Measurements from ENCODE around the gene LPAR3.

LPAR3 gene

GRCh38 chr1:84844094-84844493 lies 48.9 kb downstream of the LPAR3 start:
- H3K79me2 ChIP-seq (ENCODE audit: control insufficient read depth, insufficient read depth, low read length, unreplicated experiment): no peaks in the 10 kb centered on the region
- no peak overlapping the region for H3K27ac ChIP-seq (ENCODE audit: low read depth, low read length)
- H3K4me3 ChIP-seq (ENCODE audit: low read depth, low read length): no peak overlapping the region
- H3K4me1 ChIP-seq (ENCODE audit: control insufficient read depth, insufficient read depth, low read length, unreplicated experiment): peaks cover 16% of the 10 kb centered on the region
- no peaks in the 10 kb centered on the region for H3K36me3 ChIP-seq (ENCODE audit: insufficient read depth, low read length)
- no peak overlapping the region for H2AFZ ChIP-seq (ENCODE audit: low read length, unreplicated experiment)
- H3K27me3 ChIP-seq (ENCODE audit: insufficient read depth, low read length): no peaks in the 10 kb centered on the region

- Histone ChIP-seq H3K27ac (ENCODE audit: low read depth, low read length) (no peak overlapping the region), H3K4me3 (ENCODE audit: low read depth, low read length) (no peak overlapping the region), H2AFZ (ENCODE audit: low read length, unreplicated experiment) (no peak overlapping the region), H3K27me3 (ENCODE audit: insufficient read depth, low read length) (no peaks in the 10 kb centered on the region), H3K4me1 (ENCODE audit: control insufficient read depth, insufficient read depth, low read length, unreplicated experiment) (peaks cover 15% of the 10 kb centered on the region), H3K36me3 (ENCODE audit: insufficient read depth, low read length) (no peaks in the 10 kb centered on the region), H3K79me2 (ENCODE audit: control insufficient read depth, insufficient read depth, low read length, unreplicated experiment) (no peaks in the 10 kb centered on the region)
Measured at GRCh38 chr1:84842748-84843231, 50.2 kb downstream of the LPAR3 start.

- H2AFZ ChIP-seq (ENCODE audit: low read length, unreplicated experiment): no peak overlapping the region
- H3K27ac ChIP-seq (ENCODE audit: low read depth, low read length): no peak overlapping the region
- H3K27me3 ChIP-seq (ENCODE audit: insufficient read depth, low read length): no peaks in the 10 kb centered on the region
- peaks cover 7% of the 10 kb centered on the region for H3K4me1 ChIP-seq (ENCODE audit: control insufficient read depth, insufficient read depth, low read length, unreplicated experiment)
- no peaks in the 10 kb centered on the region for H3K36me3 ChIP-seq (ENCODE audit: insufficient read depth, low read length)
- no peaks in the 10 kb centered on the region for H3K79me2 ChIP-seq (ENCODE audit: control insufficient read depth, insufficient read depth, low read length, unreplicated experiment)
- H3K4me3 ChIP-seq (ENCODE audit: low read depth, low read length): no peak overlapping the region
Measured at GRCh38 chr1:84841971-84842370, 51.0 kb downstream of the LPAR3 start.

- Histone ChIP-seq H3K27ac (ENCODE audit: low read depth, low read length) (no peak overlapping the region), H3K4me3 (ENCODE audit: low read depth, low read length) (no peak overlapping the region), H3K36me3 (ENCODE audit: insufficient read depth, low read length) (no peaks in the 10 kb centered on the region), H3K4me1 (ENCODE audit: control insufficient read depth, insufficient read depth, low read length, unreplicated experiment) (no peaks in the 10 kb centered on the region), H3K27me3 (ENCODE audit: insufficient read depth, low read length) (no peaks in the 10 kb centered on the region), H2AFZ (ENCODE audit: low read length, unreplicated experiment) (no peak overlapping the region), H3K79me2 (ENCODE audit: control insufficient read depth, insufficient read depth, low read length, unreplicated experiment) (no peaks in the 10 kb centered on the region)
Measured at GRCh38 chr1:84840346-84840745, 52.7 kb downstream of the LPAR3 start.

- H3K4me3 ChIP-seq (ENCODE audit: low read depth, low read length): no peak overlapping the region
- no peaks in the 10 kb centered on the region for H3K27me3 ChIP-seq (ENCODE audit: insufficient read depth, low read length)
- no peaks in the 10 kb centered on the region for H3K79me2 ChIP-seq (ENCODE audit: control insufficient read depth, insufficient read depth, low read length, unreplicated experiment)
- H3K27ac ChIP-seq (ENCODE audit: low read depth, low read length): no peak overlapping the region
- H2AFZ ChIP-seq (ENCODE audit: low read length, unreplicated experiment): no peak overlapping the region
- no peaks in the 10 kb centered on the region for H3K36me3 ChIP-seq (ENCODE audit: insufficient read depth, low read length)
- H3K4me1 ChIP-seq (ENCODE audit: control insufficient read depth, insufficient read depth, low read length, unreplicated experiment): peaks cover 6% of the 10 kb centered on the region
Measured at GRCh38 chr1:84839544-84839943, 53.5 kb downstream of the LPAR3 start.

- no peaks in the 10 kb centered on the region for H3K36me3 ChIP-seq (ENCODE audit: insufficient read depth, low read length)
- no peak overlapping the region for H2AFZ ChIP-seq (ENCODE audit: low read length, unreplicated experiment)
- no peak overlapping the region for H3K4me3 ChIP-seq (ENCODE audit: low read depth, low read length)
- H3K4me1 ChIP-seq (ENCODE audit: control insufficient read depth, insufficient read depth, low read length, unreplicated experiment): peaks cover 7% of the 10 kb centered on the region
- H3K27ac ChIP-seq (ENCODE audit: low read depth, low read length): no peak overlapping the region
- H3K79me2 ChIP-seq (ENCODE audit: control insufficient read depth, insufficient read depth, low read length, unreplicated experiment): no peaks in the 10 kb centered on the region
- no peaks in the 10 kb centered on the region for H3K27me3 ChIP-seq (ENCODE audit: insufficient read depth, low read length)
Measured at GRCh38 chr1:84836145-84836544, 56.9 kb downstream of the LPAR3 start.

GRCh38 chr1:84835169-84835568 lies 57.8 kb downstream of the LPAR3 start:
- Histone ChIP-seq H3K27me3 (ENCODE audit: insufficient read depth, low read length) (no peaks in the 10 kb centered on the region), H3K36me3 (ENCODE audit: insufficient read depth, low read length) (no peaks in the 10 kb centered on the region), H3K27ac (ENCODE audit: low read depth, low read length) (no peak overlapping the region), H3K79me2 (ENCODE audit: control insufficient read depth, insufficient read depth, low read length, unreplicated experiment) (no peaks in the 10 kb centered on the region), H3K4me1 (ENCODE audit: control insufficient read depth, insufficient read depth, low read length, unreplicated experiment) (peaks cover 7% of the 10 kb centered on the region), H2AFZ (ENCODE audit: low read length, unreplicated experiment) (no peak overlapping the region), H3K4me3 (ENCODE audit: low read depth, low read length) (no peak overlapping the region)

- Histone ChIP-seq H3K4me1 (ENCODE audit: control insufficient read depth, insufficient read depth, low read length, unreplicated experiment) (peaks cover 7% of the 10 kb centered on the region), H3K27ac (ENCODE audit: low read depth, low read length) (no peak overlapping the region), H3K79me2 (ENCODE audit: control insufficient read depth, insufficient read depth, low read length, unreplicated experiment) (no peaks in the 10 kb centered on the region), H3K4me3 (ENCODE audit: low read depth, low read length) (no peak overlapping the region), H2AFZ (ENCODE audit: low read length, unreplicated experiment) (no peak overlapping the region), H3K36me3 (ENCODE audit: insufficient read depth, low read length) (no peaks in the 10 kb centered on the region), H3K27me3 (ENCODE audit: insufficient read depth, low read length) (no peaks in the 10 kb centered on the region)
Measured at GRCh38 chr1:84834419-84835064, 58.5 kb downstream of the LPAR3 start.

- H3K79me2 ChIP-seq (ENCODE audit: control insufficient read depth, insufficient read depth, low read length, unreplicated experiment): no peaks in the 10 kb centered on the region
- H3K4me1 ChIP-seq (ENCODE audit: control insufficient read depth, insufficient read depth, low read length, unreplicated experiment): peaks cover 7% of the 10 kb centered on the region
- no peak overlapping the region for H3K4me3 ChIP-seq (ENCODE audit: low read depth, low read length)
- no peak overlapping the region for H2AFZ ChIP-seq (ENCODE audit: low read length, unreplicated experiment)
- no peaks in the 10 kb centered on the region for H3K27me3 ChIP-seq (ENCODE audit: insufficient read depth, low read length)
- no peaks in the 10 kb centered on the region for H3K36me3 ChIP-seq (ENCODE audit: insufficient read depth, low read length)
- H3K27ac ChIP-seq (ENCODE audit: low read depth, low read length): no peak overlapping the region
Measured at GRCh38 chr1:84833194-84833593, 59.8 kb downstream of the LPAR3 start.

- no peaks in the 10 kb centered on the region for H3K79me2 ChIP-seq (ENCODE audit: control insufficient read depth, insufficient read depth, low read length, unreplicated experiment)
- H3K27me3 ChIP-seq (ENCODE audit: insufficient read depth, low read length): no peaks in the 10 kb centered on the region
- H3K27ac ChIP-seq (ENCODE audit: low read depth, low read length): no peak overlapping the region
- no peak overlapping the region for H3K4me3 ChIP-seq (ENCODE audit: low read depth, low read length)
- H2AFZ ChIP-seq (ENCODE audit: low read length, unreplicated experiment): no peak overlapping the region
- no peaks in the 10 kb centered on the region for H3K36me3 ChIP-seq (ENCODE audit: insufficient read depth, low read length)
- peaks cover 7% of the 10 kb centered on the region for H3K4me1 ChIP-seq (ENCODE audit: control insufficient read depth, insufficient read depth, low read length, unreplicated experiment)
Measured at GRCh38 chr1:84830136-84830535, 62.9 kb downstream of the LPAR3 start.

- Histone ChIP-seq H3K27ac (ENCODE audit: low read depth, low read length) (no peak overlapping the region), H3K4me3 (ENCODE audit: low read depth, low read length) (no peak overlapping the region), H3K4me1 (ENCODE audit: control insufficient read depth, insufficient read depth, low read length, unreplicated experiment) (no peaks in the 10 kb centered on the region), H3K36me3 (ENCODE audit: insufficient read depth, low read length) (no peaks in the 10 kb centered on the region), H3K79me2 (ENCODE audit: control insufficient read depth, insufficient read depth, low read length, unreplicated experiment) (no peaks in the 10 kb centered on the region), H3K27me3 (ENCODE audit: insufficient read depth, low read length) (no peaks in the 10 kb centered on the region), H2AFZ (ENCODE audit: low read length, unreplicated experiment) (no peak overlapping the region)
Measured at GRCh38 chr1:84827976-84828375, 65.0 kb downstream of the LPAR3 start.

Measured in ACC112 (cell line).